Osteocyte (in vitro differentiated cells): ENCODE results near the gene LRRFIP1. TPM values are rescaled to one million over a fixed set of nuclear protein-coding genes. Genes with fewer than 3 reads are reported as not detected.

Source experiments
- DNase-seq: peaks from one replicate; pipeline ENCODE4 v3.0.0; 2021; ENCODE audit warnings: mixed read lengths; ENCODE audit not compliant: unreplicated experiment; ENCODE audit errors: extremely low spot score
- H3K27ac Mint-ChIP-seq: one replicate; pipeline ENCODE4 v1.8.0; 2021; ENCODE audit warnings: mild to moderate bottlenecking, mixed read lengths; ENCODE audit not compliant: unreplicated experiment
- H3K27me3 Mint-ChIP-seq: one replicate; pipeline ENCODE4 v1.8.0; 2021; ENCODE audit warnings: mixed read lengths; ENCODE audit not compliant: unreplicated experiment
- H3K36me3 Mint-ChIP-seq: one replicate; pipeline ENCODE4 v1.8.0; 2021; ENCODE audit warnings: mixed read lengths; ENCODE audit not compliant: unreplicated experiment
- H3K4me1 Mint-ChIP-seq: one replicate; pipeline ENCODE4 v1.8.0; 2021; ENCODE audit warnings: mixed read lengths; ENCODE audit not compliant: unreplicated experiment
- H3K4me3 Mint-ChIP-seq: one replicate; pipeline ENCODE4 v1.8.0; 2021; ENCODE audit warnings: mild to moderate bottlenecking, moderate library complexity, mixed read lengths; ENCODE audit not compliant: unreplicated experiment
- H3K9me3 Mint-ChIP-seq: one replicate; pipeline ENCODE4 v1.8.0; 2021; ENCODE audit warnings: mixed read lengths; ENCODE audit not compliant: unreplicated experiment
- total RNA-seq: library from RNA; stranded (reverse); gene quantifications from 2 replicates; pipeline ENCODE4 v1.2.1, GENCODE V29; 2021
- TF ChIP-seq, protein P1 (sequence below): fragments of 200-600 bp; sonication (generic); IDR thresholded peaks from 2 replicates; pipeline ENCODE4 v1.5.0; 2021; ENCODE audit warnings: antibody characterized with exemption, mild to moderate bottlenecking, moderate library complexity

Gene LRRFIP1
- total RNA-seq, 1 donor from 2014 or later = 79.9 TPM

DNA sequence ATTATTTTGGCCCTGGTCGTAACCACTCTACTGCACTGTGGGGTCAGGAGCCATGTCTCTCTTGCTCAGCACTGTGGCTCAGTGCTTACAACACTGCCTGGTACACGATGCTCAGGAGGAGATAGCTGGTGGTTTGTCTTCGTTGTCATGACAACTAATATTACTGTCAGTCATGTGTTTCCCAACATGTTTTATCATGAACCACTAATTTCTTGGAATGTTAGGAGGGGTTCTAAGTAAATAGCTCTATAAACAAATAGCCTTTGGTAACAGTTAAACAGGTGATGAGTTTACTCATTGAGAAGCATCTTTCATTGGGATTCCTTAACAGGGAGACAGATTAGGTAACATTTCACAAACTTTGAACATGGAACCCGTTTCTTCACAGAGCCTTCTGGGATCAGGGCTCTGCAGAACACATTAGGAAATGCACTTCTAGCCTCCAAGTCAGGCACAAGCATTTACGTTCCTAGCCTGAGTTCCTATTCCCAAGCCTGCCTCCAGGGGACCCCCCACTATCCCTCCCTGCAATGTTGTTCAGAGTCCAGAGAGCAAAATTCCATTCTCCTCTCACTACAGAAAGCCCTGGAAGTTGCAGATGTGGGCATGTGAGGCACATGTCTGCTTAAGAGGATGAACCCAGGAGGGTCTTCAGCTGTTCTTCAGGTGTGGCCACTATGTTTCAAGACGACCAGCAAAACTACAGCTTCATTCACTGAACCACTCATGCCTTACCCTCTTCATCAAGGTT is 164.8 kb downstream of the LRRFIP1 start:
- Mint-ChIP-seq H3K27me3 (no peaks in the 10 kb centered on the region), H3K4me1 (peaks cover 6% of the 10 kb centered on the region), H3K4me3 (no peak overlapping the region), H3K27ac (no peak overlapping the region), H3K36me3 (peaks cover 8% of the 10 kb centered on the region), H3K9me3 (no peaks in the 10 kb centered on the region)
- TF ChIP-seq, protein P1, sequence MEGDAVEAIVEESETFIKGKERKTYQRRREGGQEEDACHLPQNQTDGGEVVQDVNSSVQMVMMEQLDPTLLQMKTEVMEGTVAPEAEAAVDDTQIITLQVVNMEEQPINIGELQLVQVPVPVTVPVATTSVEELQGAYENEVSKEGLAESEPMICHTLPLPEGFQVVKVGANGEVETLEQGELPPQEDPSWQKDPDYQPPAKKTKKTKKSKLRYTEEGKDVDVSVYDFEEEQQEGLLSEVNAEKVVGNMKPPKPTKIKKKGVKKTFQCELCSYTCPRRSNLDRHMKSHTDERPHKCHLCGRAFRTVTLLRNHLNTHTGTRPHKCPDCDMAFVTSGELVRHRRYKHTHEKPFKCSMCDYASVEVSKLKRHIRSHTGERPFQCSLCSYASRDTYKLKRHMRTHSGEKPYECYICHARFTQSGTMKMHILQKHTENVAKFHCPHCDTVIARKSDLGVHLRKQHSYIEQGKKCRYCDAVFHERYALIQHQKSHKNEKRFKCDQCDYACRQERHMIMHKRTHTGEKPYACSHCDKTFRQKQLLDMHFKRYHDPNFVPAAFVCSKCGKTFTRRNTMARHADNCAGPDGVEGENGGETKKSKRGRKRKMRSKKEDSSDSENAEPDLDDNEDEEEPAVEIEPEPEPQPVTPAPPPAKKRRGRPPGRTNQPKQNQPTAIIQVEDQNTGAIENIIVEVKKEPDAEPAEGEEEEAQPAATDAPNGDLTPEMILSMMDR = peak; percentile 17
- DNase-seq = no peak

DNA sequence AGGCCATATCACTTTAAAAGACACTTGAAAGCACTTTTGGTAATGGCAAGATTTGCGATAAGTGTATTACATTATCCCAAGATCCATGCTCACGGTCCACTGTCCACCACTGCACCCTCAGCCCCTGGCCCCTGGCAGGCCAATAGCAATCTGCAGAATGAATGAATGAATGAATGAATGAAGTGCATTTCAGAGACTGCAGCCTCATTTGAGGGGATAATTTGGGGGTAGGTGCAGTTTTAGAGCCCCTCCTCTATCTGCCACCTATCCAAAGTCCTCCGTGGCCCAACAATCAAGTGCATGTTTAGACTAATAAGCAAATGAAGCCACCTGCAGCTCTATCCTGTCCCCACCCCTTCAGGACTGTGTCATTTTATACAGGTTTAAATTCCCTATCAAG is 169.9 kb downstream of the LRRFIP1 start:
- Mint-ChIP-seq H3K36me3 (no peaks in the 10 kb centered on the region), H3K27me3 (no peaks in the 10 kb centered on the region), H3K9me3 (no peaks in the 10 kb centered on the region), H3K4me3 (no peak overlapping the region), H3K4me1 (no peaks in the 10 kb centered on the region), H3K27ac (no peak overlapping the region)
- TF ChIP-seq, protein P1 = no peak
- DNase-seq = no peak

DNA sequence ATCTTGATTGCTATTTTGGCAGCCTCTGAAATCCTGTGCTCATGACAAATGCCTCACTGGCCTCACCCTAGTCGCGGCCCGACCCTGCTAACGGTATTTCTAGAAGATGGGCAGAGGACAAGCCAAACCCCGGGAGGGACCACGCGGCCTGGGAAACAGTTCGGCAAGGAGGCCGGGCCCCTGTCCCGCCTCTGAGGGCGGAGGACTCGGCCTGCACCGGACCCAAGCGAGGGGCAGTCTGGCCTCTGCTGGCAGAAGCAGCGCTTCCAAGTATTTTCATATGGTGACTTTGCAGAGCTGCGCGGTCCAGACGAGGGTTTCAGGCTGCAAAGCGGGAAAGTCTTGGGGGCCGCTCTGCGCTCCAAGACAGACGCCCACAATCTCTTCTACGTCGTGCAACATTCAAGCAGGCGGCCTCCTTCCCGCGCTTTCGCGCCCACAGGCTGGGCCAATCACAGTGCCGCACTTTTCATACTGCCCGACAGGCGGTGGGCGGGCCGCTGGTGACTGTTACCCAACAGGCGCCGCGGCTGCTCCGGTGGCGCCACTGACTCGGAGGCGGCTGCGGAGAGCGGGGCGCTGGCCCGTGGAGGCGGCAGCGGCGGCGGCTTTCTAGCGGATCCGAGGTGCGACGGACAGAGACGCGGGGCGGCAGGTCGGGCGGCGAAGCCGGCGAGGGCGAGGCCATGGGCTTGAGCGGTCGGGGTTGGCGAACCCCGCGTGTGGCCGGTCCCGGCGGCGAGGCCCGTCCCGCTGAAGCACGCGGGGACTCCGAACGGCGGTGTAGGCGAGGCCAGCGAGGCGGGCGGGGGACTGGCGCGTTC is 171.1 kb downstream of the LRRFIP1 start, which contains the start of gene RBM44:
Gene RBM44, plus strand, starts transcription at position 544 of the 824 bp plus-strand sequence. CDS start 14,831 bp downstream, outside the sequence.
- no peak within 1 kb of the TSS for H3K27ac Mint-ChIP-seq
- TF ChIP-seq, protein P1 = no peak
- no peak within 1 kb of the TSS for H3K4me3 Mint-ChIP-seq
- H3K9me3 Mint-ChIP-seq = no peaks in the 10 kb centered on the region
- H3K36me3 Mint-ChIP-seq = no peaks in the 10 kb centered on the region
- H3K27me3 Mint-ChIP-seq = no peaks in the 10 kb centered on the region
- no peaks in the 10 kb centered on the region for H3K4me1 Mint-ChIP-seq
- no peak for DNase-seq

DNA sequence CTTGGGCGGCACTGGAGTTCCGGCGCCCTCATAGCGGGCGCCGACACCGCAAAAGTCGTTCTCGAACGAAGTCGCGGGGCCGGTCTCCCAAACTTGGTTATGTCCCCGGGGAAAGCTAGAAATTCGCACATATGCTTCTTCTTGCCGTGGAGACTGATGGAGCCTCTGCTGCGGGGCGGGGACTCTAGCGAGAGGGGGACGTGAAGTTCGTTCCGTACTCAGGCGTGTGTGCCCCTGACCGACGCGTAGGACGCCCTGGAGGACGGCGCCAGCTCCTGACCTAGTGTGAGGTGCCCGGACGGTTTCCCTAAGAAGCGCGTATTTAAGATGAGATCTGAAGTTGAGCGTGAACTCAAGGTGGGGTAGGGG is 171.7 kb downstream of the LRRFIP1 start:
- Mint-ChIP-seq H3K4me3 (no peak overlapping the region), H3K27me3 (no peaks in the 10 kb centered on the region), H3K36me3 (no peaks in the 10 kb centered on the region), H3K4me1 (no peaks in the 10 kb centered on the region), H3K27ac (no peak overlapping the region), H3K9me3 (no peaks in the 10 kb centered on the region)
- TF ChIP-seq, protein P1 = no peak
- no peak for DNase-seq

DNA sequence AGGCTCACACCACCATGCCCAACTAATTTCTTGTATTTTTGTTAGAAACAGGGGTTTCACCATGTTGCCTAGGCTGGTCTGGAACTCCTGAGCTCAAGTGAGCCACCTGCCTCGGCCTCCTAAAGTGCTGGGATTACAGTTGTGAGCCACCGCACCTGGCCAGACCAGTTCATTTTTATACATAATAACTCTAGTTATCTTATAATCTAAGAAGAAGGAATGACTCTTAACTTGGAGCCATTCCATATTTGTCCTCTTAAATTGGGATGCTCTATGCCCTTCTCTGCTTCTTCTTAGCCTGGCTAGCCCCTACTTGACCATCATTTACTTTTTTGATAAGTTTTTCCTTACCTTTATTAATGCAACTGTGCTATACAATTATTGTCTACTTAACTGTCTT is 174.1 kb downstream of the LRRFIP1 start:
- no peak overlapping the region for H3K4me3 Mint-ChIP-seq
- no peaks in the 10 kb centered on the region for H3K27me3 Mint-ChIP-seq

More for the DNA sequence above, 174.1 kb downstream of the LRRFIP1 start:
- Mint-ChIP-seq H3K27ac (no peak overlapping the region), H3K4me1 (peaks cover 10% of the 10 kb centered on the region), H3K9me3 (no peaks in the 10 kb centered on the region), H3K36me3 (no peaks in the 10 kb centered on the region)
- DNase-seq = no peak
- TF ChIP-seq, protein P1 = no peak
